Ishikawa (cell line): ENCODE results near the gene GALNT13.

Experiments
- CREB1 ChIP-seq: IDR thresholded peaks from 2 replicates; pipeline ENCODE4 v1.6.1; 2012; ENCODE audit warnings: low read depth
- EGR1 ChIP-seq: IDR thresholded peaks from 2 replicates; pipeline ENCODE4 v1.6.1; 2012
- EP300 ChIP-seq: IDR thresholded peaks from 2 replicates; pipeline ENCODE4 v1.6.1; 2012; ENCODE audit warnings: borderline replicate concordance
- FOXM1 ChIP-seq: IDR thresholded peaks from 2 replicates; pipeline ENCODE4 v1.6.1; 2012; ENCODE audit warnings: low read depth, borderline replicate concordance
- MAX ChIP-seq: IDR thresholded peaks from 2 replicates; pipeline ENCODE4 v1.6.1; 2012
- REST ChIP-seq: IDR thresholded peaks from 2 replicates; pipeline ENCODE4 v1.6.1; 2012; ENCODE audit warnings: low read depth, mild to moderate bottlenecking
- TAF1 ChIP-seq: IDR thresholded peaks from 2 replicates; pipeline ENCODE4 v1.6.1; 2012; ENCODE audit warnings: low read depth, mild to moderate bottlenecking
- USF1 ChIP-seq: IDR thresholded peaks from 2 replicates; pipeline ENCODE4 v1.6.1; 2012

- no peak for TF ChIP-seq EGR1
- TF ChIP-seq MAX = no peak
- no peak for TF ChIP-seq REST
- no peak for TF ChIP-seq FOXM1
- no peak for TF ChIP-seq USF1
- TF ChIP-seq EP300 = no peak
- no peak for TF ChIP-seq CREB1
- no peak for TF ChIP-seq TAF1
Measured at GRCh38 chr2:153971855-153972254, 100.1 kb downstream of the GALNT13 start.
